NT2/D1 (cell line): Measurements from ENCODE around the gene STOX1.

ENCODE experiments used
- DNase-seq: peaks from one replicate; pipeline ENCODE4 v3.0.0-alpha.2; 2011; ENCODE audit warnings: low read depth, low spot score
- H3K27me3 ChIP-seq: 2 replicates; pipeline ENCODE4 v1.6.0; 2011; ENCODE audit warnings: mild to moderate bottlenecking; ENCODE audit not compliant: insufficient read length, insufficient read depth
- H3K36me3 ChIP-seq: 2 replicates; pipeline ENCODE4 v1.6.1; 2011; ENCODE audit warnings: mild to moderate bottlenecking, low read length, mixed read lengths; ENCODE audit not compliant: insufficient read depth, insufficient read length
- H3K4me1 ChIP-seq: 2 replicates; pipeline ENCODE4 v1.5.1; 2011; ENCODE audit not compliant: insufficient read depth, insufficient read length
- H3K4me3 ChIP-seq: 2 replicates; pipeline ENCODE4 v1.5.1; 2011; ENCODE audit warnings: low read depth; ENCODE audit not compliant: insufficient read length
- H3K9ac ChIP-seq: 2 replicates; pipeline ENCODE4 v1.6.0; 2011; ENCODE audit warnings: low read depth; ENCODE audit not compliant: insufficient read length
- H3K9me3 ChIP-seq: 2 replicates; pipeline ENCODE4 v1.5.1; 2011; ENCODE audit warnings: mild to moderate bottlenecking, low read length; ENCODE audit not compliant: insufficient read depth
- SUZ12 ChIP-seq: IDR thresholded peaks from 2 replicates; pipeline ENCODE4 v1.6.1; 2011; ENCODE audit not compliant: insufficient read length, insufficient read depth; ENCODE audit errors: extremely low read depth
- YY1 ChIP-seq: IDR thresholded peaks from 2 replicates; pipeline ENCODE4 v1.6.1; 2011; ENCODE audit not compliant: insufficient read length, insufficient read depth
- ZNF274 ChIP-seq: IDR thresholded peaks from 2 replicates; pipeline ENCODE4 v1.6.1; 2011; ENCODE audit warnings: mild to moderate bottlenecking, low read depth, low read length

The STOX1 gene, protein sequence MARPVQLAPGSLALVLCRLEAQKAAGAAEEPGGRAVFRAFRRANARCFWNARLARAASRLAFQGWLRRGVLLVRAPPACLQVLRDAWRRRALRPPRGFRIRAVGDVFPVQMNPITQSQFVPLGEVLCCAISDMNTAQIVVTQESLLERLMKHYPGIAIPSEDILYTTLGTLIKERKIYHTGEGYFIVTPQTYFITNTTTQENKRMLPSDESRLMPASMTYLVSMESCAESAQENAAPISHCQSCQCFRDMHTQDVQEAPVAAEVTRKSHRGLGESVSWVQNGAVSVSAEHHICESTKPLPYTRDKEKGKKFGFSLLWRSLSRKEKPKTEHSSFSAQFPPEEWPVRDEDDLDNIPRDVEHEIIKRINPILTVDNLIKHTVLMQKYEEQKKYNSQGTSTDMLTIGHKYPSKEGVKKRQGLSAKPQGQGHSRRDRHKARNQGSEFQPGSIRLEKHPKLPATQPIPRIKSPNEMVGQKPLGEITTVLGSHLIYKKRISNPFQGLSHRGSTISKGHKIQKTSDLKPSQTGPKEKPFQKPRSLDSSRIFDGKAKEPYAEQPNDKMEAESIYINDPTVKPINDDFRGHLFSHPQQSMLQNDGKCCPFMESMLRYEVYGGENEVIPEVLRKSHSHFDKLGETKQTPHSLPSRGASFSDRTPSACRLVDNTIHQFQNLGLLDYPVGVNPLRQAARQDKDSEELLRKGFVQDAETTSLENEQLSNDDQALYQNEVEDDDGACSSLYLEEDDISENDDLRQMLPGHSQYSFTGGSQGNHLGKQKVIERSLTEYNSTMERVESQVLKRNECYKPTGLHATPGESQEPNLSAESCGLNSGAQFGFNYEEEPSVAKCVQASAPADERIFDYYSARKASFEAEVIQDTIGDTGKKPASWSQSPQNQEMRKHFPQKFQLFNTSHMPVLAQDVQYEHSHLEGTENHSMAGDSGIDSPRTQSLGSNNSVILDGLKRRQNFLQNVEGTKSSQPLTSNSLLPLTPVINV

DNA sequence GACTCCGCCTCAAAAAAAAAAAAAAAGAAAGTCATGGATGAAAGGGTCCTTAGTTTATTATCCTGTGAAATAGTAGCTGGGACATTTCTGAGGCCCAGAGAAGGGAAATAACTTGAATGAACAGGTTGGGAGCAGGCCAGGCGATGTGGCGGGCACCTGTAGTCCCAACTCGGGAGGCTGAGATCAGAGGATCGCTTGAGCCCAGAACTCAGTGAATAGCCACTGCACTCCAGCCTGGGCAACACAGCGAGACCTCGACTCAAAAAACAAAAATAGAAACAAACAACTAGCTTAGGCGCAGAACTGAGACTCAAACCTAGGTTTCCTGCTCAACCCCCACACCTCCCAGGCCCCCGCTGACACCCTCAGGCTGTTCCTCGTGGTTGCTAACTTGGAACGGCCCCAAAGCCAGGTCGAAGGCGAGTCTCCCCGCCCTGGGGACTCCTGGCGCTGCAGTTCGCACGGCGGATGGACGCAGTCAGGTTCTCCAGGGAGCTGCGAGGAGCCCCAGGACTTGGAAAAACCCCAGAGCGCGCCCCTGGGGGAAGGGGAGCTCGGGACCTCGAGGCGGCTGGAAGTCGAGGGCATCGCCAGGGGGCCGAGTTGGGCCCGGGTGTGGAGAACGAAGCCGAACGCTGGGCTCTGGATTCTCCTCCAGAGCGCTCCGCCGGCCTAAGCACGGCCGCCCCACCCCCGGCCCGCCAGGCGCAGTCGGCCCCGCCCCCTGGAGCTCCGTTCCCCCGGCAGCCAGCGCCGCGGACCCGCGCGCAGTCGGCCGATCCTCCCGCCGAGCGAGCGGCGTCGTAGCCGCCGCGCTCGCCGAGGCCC is at the start of gene STOX1:
Gene STOX1 (plus strand): TSS at position 768 of the 828 bp plus-strand sequence. CDS start 93 bp downstream, outside the sequence.
- H3K36me3 ChIP-seq: no peaks in the 10 kb centered on the region
- peak; percentile 32 for DNase-seq
- H3K4me1 ChIP-seq: peaks cover 4% of the 10 kb centered on the region
- H3K9me3 ChIP-seq: no peaks in the 10 kb centered on the region
- peak within 1 kb of the TSS; percentile 71 for H3K9ac ChIP-seq
- H3K4me3 ChIP-seq: peak within 1 kb of the TSS; percentile 42
- no peak for TF ChIP-seq SUZ12
- TF ChIP-seq YY1: no peak
- TF ChIP-seq ZNF274: no peak
- H3K27me3 ChIP-seq: peaks cover 6% of the 10 kb centered on the region

DNA sequence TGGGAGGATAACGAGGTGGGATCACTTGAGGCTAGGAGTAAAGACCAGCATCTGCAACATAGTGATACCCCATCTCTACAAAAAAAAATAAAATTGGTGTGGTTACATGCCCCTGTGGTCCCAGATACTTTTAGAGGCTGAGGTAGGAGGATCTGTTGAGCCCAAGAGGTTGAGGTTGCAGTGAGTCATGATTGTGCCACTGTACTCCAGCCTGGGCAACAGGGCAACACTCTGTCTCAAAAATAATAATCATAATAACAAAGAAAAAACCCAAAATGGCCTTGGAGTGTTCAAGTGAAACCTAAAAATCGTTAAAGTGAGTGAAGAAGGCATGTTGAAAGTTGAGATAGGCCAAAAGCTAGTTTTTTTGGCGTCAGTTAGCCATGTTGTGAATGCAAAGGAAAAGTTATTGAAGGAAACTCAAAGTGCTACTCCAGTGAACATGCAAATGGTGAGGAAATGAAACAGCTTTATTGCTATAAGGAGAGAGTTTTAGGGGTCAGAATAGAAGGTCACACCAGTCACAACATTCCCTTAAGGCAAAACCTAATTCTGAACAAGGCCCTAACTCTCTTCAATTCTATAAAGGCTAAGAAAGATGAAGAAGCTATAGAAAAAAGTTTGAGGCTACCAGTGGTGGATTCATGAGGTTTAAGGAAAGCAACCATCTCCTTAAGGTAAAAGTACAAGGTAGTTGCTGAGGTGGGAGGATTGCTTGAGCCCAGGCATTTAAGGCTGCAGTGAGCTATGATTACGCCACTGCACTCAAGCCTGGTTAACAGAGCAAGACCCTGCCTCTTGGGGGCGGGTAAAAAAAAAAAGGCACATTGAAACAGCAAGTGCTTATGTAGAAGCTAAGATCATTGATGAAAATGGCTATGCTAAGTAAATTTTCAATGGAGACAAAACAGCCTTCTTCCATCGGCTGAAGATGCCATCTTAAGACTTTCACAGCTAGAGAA is 45.4 kb upstream of the STOX1 start:
- no peak for TF ChIP-seq YY1
- no peak for TF ChIP-seq SUZ12
- TF ChIP-seq ZNF274: no peak
- no peaks in the 10 kb centered on the region for H3K27me3 ChIP-seq
- no peaks in the 10 kb centered on the region for H3K4me1 ChIP-seq
- no peak overlapping the region for H3K9ac ChIP-seq
- peaks cover 65% of the 10 kb centered on the region for H3K36me3 ChIP-seq
- no peaks in the 10 kb centered on the region for H3K9me3 ChIP-seq
- no peak overlapping the region for H3K4me3 ChIP-seq
- DNase-seq: no peak

DNA sequence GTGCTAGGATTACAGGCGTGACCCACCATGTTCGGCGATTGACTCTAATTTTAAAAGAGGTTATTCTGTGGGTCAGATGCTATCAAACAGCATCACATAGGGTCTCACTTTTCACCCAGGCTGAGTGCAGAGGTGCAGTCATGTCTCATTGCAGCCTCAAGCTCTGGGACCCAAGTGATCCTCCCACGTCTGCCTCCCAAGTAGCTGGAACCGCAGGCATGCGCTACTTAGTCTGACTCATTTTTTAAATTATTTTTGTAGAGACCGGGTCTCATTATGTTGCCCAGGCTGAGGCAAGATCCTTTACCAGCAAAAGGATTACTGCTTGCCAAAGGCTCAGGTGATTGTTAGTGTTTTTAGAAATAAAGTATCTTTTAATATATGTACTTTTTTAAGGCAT is 42.9 kb upstream of the STOX1 start:
- Histone ChIP-seq H3K36me3 (peaks cover 68% of the 10 kb centered on the region), H3K4me3 (no peak overlapping the region)

DNA sequence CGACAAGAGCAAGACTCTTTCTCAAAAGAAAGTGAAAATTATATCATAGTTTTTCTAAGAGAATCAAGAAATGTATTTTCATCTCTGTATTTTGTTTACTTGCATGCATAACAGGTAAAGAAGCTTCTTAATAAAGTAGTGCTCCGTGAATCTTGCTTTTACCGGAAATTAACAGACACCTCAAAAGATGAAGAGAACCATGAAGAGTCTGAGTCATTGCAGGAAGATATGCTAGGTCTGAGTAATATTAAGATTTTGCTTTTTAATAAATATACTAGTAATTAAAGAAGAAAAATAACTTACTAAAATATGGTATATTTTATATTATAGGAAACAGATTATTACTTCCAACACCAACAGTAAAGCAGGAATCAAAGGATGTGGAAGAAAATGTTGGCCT is 39.5 kb upstream of the STOX1 start:
- TF ChIP-seq YY1 (no peak), ZNF274 (no peak), SUZ12 (no peak)
- peaks cover 68% of the 10 kb centered on the region for H3K36me3 ChIP-seq

More for the DNA sequence above, 42.9 kb upstream of the STOX1 start:
- TF ChIP-seq YY1: no peak
- TF ChIP-seq SUZ12: no peak
- no peak for TF ChIP-seq ZNF274
- Histone ChIP-seq H3K9me3 (no peaks in the 10 kb centered on the region), H3K27me3 (no peaks in the 10 kb centered on the region), H3K4me1 (no peaks in the 10 kb centered on the region), H3K9ac (no peak overlapping the region)
- DNase-seq: no peak

DNA sequence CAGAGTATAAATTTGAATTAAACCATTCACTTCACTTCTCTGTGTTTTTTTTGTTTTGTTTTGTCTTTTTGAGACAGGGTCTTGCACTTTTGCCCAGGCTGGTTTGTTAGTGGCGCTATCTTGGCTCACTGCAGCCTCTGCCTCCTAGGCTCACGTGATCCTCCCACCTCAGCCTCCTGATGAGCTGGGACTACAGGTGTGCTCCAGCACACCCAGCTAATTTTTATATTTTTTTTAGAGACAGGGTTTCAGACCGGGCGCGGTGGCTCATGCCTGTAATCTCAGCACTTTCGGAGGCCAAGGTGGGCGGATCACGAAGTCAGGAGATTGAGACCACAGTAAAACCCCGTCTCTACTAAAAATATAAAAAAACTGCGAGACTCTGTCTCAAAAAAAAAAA is 36.9 kb upstream of the STOX1 start:
- Histone ChIP-seq H3K4me3 (no peak overlapping the region), H3K36me3 (peaks cover 72% of the 10 kb centered on the region), H3K4me1 (no peaks in the 10 kb centered on the region), H3K9ac (no peak overlapping the region), H3K9me3 (no peaks in the 10 kb centered on the region), H3K27me3 (no peaks in the 10 kb centered on the region)
- no peak for DNase-seq
- TF ChIP-seq ZNF274: no peak
- no peak for TF ChIP-seq SUZ12
- TF ChIP-seq YY1: no peak

More for the DNA sequence above, 39.5 kb upstream of the STOX1 start:
- Histone ChIP-seq H3K4me3 (no peak overlapping the region), H3K9me3 (no peaks in the 10 kb centered on the region), H3K9ac (no peak overlapping the region), H3K4me1 (no peaks in the 10 kb centered on the region), H3K27me3 (no peaks in the 10 kb centered on the region)
- DNase-seq: no peak

DNA sequence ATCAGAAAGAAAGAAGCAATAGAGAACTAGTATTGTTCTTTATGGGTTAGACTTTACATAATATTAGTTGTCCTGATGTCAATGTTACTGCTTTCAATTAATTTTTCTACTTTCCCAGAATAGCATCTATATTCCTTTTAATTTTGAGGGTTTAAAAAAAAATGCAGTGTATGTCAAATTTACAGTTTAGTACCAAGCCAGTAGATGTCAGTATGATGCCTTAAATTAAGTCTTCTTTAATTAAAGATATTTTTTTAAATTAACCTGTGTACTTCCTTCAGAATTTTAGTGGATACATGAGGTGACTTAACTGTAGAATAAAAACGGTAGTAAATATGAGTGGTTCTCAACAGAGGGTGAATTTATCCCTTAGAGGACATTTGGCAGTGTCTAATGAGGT is 35.2 kb upstream of the STOX1 start:
- Histone ChIP-seq H3K9me3 (no peaks in the 10 kb centered on the region), H3K4me1 (no peaks in the 10 kb centered on the region), H3K36me3 (peaks cover 72% of the 10 kb centered on the region), H3K4me3 (no peak overlapping the region), H3K9ac (no peak overlapping the region), H3K27me3 (no peaks in the 10 kb centered on the region)
- DNase-seq: no peak
- TF ChIP-seq ZNF274 (no peak), YY1 (no peak), SUZ12 (no peak)
